GM04503 (cell line): ENCODE data around the gene PSAPL1.

Experiments used
- DNase-seq: peaks from one replicate; pipeline ENCODE4 v3.0.0-alpha.2; 2012; ENCODE audit warnings: low read depth

The PSAPL1 gene

GRCh38 chr4:7418131-7418943, 16.4 kb downstream of the PSAPL1 start:
- DNase-seq: no peak

DNA sequence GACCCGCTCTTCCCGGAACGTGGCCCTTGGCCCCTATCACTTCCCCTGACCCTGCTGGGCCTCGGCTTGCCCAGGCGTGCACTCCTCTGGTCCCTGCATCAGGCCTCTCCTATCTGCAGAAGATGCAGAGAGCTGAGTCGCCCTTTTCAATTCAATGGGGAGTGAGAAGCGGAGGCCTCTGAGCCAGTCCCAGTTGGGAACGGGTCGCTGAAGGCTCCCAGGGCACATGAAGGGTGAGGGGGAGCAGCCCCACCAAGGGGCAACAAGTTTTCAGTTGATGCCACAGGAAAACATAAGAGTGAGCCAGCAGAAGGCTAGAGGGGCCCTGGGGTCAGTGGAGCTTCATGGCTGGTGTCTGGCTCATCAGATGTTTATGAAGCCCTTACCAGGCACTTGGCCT, 17.1 kb downstream of the PSAPL1 start:
- no peak for DNase-seq

DNA sequence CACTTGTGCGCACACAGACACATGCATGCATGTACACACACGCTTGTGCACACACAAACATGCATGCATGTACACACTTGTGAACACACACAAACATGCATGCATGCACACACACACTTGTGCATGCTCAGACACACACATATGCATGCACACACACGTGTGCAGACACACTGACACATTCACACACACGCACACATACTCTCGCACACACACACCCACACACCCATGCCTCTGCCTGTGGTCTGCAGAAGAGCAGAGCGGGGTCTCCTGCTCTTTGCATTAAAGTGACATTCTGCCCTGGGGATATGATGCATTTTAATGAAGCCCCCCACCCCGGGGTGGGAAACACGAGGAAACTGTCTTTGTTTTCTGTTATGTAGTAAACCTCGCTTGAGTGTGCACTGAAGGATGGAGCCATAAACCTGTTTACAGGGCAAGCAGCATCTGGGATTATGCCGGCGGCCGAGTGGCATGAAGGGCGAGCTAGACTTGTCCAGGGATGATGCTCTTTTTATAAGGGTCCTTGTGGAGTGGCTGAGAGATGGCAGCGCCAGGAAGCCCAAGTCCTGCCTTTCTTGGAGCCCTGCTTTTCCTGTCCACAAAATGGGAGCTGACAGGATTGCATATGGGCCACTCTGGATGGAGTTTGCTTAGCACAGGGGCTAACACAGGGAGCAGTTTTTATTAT, 17.8 kb downstream of the PSAPL1 start:
- DNase-seq: no peak

GRCh38 chr4:7415927-7416686, 18.6 kb downstream of the PSAPL1 start:
- DNase-seq: no peak

- no peak for DNase-seq
Observed at GRCh38 chr4:7414736-7415510, 19.8 kb downstream of the PSAPL1 start.

DNA sequence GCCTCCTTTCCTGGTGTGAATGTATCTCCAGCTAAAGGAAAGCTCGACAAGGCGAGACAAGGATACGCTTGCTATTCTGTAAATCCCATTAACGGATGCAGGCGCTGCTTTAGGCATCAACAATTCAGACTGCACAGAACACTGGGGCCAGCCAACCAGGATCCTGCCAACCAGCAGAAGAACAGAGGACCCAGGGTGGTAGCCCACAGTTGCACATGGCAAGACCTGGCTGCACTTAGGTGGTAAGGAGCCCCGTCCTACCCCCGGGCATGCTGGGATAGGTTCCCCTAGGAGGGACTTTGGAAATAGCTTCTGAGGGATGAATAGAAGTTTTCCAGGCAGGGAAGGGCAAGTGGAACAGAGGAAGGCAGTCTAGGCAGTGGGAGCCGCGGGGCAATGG, 20.7 kb downstream of the PSAPL1 start:
- no peak for DNase-seq

DNA sequence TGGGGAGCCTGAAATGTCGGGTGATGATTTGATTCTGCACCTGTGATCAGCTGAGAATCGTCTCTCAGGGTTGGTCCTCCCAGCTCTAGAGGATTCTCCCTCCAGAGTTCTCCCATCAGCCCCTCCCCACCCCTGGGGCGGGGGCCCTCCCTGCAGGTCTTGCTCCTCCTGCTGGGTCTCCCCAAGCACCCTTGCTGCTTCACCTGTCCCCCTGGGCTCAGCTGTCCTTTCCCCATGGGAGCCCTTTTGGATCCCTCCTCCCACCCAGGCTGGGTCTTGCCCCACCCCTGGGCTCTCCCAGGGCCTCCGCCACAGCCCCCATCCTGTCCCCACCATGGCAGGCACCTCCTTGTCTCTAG, 22.2 kb downstream of the PSAPL1 start:
- no peak for DNase-seq

DNA sequence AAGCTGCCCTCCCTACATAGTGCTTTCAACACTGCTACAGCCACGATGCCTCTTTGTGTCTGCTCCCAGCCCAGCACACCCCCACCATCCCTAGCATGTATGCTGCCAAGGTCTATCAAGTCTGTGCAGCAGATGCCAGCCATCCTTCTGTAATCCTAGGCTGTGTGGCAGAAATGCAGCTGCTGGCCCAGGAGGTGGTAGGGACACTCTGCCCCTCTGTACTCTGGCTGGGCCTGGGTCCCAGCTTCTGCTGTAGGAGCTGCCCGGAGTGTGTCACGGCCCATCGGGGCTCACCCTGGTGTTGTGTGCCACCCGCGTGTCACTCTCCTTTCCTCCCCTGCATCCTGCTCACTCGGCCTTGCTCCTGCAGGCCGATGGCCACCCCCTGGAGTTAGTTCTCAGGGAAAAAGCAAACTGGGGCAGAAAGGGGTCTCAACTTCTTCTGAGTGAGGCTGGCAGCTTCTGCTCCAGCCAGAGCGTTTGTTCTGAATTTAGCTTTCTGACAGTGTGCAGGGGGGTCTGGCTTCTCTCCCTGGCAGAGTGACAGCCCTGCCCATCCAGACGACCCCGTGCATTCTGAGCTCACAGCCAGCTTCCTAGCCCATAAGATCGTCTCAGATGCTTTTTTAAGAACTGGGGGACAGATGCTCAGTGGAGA, 22.7 kb downstream of the PSAPL1 start:
- DNase-seq: no peak

DNA sequence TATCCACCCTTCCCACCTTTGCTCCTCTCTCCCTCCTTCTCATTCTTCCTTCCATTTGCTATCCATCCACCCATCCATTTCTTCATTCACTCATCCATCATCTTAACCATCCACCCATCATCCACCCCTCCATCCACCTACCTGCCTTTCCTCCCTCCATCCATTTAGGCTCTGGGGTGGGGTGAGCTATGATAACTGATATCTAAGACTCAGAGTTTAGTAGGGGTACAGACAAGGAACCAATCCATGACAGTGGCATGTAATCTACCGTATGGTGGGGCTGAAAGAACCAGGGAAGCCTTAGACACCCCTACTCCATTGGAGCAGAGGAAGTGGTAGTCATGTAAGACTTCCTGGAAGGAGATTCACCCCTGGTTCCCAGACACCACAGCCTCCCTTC, 23.2 kb downstream of the PSAPL1 start:
- DNase-seq: no peak

- DNase-seq: no peak
Observed at GRCh38 chr4:7410446-7410845, 24.3 kb downstream of the PSAPL1 start.

- DNase-seq: no peak
Observed at GRCh38 chr4:7408166-7408565, 26.6 kb downstream of the PSAPL1 start.

DNA sequence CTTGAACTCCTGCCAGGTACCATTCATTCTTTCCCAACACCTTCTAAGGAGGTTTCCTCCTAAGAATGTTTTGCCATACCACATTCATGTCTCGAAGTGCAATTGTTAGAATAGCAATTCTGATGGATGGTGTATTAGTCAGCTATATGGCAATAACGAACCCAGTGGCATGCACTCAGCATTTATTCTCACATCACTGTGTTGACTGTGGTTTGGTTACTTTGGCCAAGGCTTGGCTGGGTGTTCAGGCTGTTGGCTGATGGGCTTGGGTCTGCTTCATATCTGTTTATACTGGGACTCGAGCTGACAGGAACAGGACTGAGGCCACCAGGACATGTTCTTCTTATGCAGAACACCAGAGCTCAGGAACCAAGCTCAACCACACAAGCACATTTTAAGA, 31.7 kb downstream of the PSAPL1 start:
- no peak for DNase-seq

DNA sequence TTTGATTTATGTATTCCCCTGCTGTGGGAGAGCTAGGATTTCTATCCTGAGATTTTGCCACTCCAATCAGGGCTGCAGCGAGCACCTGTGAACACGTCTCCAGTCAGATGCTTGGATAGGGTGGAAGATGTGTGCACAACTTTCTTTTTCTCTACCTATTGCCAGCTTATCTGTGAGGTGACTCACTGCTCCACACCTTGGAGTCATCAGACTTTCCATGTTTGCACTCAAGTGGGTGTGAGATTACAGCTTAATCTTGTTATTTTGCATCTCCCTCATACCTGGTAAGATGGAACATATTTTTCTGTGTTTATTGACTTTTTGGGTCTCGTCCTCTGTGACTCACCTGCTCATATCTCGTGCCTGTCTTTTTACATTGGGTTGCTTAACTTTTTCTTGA, 32.2 kb downstream of the PSAPL1 start:
- no peak for DNase-seq

DNA sequence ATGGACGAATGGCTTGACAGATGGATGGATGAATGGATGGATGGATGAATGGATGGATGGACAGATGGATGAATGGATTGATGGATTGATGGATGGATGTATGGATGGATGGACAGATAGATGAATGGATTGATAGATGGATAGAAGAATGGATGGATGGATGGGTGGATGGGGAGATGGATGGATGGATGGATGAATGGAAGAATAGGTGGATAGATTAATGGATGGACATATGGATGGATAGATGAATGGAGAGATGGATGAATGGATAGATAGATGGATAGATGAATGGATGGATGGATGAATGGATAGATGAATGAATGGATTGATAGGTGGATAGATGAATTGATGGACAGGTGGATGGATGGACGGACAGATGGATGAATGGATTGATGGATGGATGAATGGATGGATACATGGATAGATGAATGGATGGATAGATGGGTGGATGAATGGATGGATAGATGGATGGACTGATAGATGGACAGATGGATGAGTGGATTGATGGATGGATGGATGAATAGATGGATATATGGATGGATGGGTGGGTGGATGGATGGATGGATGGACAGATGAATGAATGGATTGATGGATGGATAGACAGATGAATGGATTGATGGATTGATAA, 33.9 kb downstream of the PSAPL1 start:
- DNase-seq: no peak

DNA sequence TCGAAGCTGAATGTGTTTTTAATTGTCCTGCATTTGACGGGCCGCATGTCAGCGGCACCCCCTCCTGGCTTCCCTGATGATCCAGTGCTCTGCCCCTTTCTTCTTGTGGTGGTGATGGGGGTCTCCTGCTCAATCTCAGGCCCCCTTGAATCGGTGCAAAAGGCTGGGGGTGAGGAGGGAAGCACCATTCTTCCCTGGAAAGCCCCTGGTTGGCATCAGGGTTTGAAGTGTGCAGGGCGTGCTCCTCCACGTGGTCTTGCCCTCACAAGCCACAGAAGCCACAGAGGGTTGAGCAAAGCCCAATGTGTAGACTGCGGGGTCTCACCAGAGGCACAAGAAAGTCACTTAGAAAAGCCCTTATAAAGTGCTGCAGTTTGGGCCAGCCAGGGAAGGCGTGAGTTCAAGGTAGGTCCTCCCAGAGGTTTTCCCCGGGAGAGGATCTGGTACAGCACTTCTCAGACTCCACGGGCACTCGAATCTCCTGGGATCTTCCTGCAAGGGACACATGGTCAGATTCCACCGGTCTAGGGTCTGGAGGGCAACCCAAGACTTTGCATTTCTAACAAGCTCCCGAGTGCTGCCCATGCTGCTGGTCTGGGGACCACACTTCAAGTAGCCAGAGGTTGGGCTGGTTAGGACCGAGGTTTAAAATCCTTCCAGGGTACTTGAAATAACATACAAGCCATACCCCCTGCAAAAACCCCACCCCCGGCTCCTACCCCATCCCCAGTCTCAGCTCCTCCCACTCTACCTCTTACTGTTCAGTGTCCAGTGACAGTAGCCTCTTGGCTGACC, 35.1 kb downstream of the PSAPL1 start:
- DNase-seq: no peak

DNA sequence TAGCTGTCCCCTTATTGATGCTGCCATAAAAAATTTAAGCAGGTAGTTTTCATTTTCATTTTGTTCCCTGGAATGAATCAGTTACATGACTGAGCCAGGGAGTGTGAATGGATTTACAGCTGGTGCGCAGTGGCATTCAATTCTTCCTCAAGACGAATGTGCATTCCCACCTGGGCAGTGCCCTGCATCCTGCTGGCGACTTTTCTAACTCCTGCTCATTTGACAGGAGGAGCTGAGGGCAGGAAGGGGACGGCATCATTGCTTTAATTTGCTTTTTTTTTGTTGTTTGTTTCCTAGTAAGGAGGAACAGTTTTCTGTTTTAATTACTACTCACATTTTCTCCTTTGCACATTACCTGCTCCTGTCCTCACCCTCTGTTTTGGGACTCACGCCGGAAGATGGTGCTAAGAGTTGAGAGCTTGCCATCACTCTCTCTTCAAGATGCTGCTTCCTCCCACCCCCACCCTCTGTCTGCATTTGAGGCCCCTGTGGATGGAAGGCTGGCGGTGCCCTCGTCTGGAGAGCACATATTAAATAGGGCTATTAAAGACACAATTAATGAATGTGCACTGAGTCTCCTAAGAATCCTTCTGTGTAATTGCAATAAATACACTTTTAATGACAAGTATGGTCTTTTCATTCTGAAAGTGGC, 35.8 kb downstream of the PSAPL1 start:
- DNase-seq: no peak

- DNase-seq: no peak
Observed at GRCh38 chr4:7398104-7398423, 36.7 kb downstream of the PSAPL1 start.

DNA sequence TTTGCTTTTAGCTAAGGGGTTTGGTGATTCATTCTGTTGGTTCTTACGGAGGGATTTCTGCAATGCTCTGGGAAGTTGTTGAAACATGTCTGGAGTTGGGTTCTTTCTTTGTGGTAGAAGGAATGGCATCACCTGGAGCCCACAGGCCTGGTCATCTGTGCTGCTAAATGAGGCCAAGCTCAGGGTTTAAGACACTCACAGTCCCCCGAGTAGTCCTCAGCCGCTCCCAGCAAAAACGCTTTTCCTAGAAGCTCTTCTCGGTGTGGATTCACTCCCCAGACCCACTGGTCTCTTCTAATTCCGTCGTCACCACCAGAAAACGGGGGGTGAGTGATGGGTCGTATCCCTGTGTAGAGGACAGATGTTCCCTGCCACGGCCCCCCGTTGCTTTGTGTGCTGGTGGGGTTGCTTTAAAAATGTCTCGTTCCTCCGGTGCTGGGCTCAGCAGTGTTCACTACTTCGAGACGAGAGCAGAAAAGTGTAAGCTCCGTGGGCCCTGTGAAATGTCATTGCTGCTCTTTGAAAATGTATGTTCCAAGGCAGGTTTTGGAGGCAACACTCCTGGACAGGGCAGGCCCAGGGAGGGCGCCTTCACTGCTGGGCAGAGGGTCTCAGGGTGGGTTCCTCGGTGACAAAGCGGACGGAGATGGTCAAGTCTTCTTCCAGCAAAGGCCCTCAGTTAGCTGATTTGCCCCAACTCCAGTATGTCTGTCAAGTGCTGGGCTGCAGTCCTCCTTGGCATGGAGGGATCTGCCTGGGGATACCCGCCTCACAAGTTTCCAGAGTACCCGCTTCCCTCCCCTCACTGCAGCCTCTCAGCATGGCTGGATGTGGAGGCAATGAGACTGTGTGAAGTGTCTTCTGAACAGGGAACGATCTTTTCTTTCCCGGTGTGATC, 37.3 kb downstream of the PSAPL1 start:
- no peak for DNase-seq
